Measurements from ENCODE around the gene DYSF.

The DYSF gene

DNA sequence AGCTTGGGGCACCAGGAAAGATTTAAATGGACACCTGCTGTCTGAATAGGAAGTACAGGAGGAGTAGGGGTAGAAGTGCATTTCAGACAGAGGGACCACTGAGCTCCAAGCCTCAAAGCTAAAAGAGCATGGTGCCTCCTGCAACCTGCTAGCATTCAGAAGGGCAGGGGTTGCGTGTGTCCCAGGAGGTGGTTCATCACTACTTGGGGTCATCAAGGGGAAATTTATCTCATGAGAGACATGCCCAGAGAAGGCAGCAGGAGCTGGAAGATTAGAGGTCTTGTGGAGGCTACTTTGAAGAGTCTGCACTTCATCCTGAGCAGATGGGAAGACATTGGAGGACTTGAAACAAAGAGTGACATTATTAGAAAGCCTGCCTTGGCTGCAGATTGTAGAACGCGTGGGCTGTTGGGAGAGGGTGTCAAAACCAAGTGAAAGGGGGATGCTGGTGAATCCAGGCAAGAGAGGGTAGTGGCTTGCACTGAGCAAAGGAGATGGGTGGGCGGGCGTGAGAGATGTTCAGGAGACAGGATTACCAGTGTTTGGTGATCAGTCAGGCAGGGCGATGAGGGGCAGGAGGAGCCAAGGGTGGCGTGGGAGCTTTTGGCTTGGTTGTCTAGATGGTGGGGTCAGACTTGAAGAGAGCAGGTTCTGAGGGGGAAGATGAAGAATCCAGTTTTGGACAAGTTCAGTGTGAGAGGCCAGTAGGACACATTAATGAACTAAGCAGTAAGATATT lies 154.0 kb downstream of the DYSF start:
- DNase-seq = no peak

DNA sequence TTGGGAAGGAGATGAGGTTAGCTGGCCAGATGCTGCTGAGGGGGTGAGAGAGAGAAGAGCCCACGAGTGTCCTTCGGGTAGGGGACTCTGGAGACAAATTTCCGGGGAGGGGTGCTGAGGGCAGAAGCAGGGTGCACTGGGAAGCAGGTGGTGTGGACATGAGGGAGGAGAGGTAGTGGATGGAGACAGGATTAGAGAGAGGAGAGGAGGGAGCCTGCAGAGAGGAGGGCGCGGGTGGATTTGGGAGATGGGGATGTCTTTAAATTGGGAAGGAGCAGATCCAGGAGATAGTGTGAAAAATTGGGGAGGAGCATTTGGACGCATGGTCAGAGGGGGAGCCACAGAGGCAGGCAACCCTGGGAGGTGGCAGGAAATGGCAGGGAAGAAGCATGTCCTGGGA lies 154.7 kb downstream of the DYSF start:
- no peak for DNase-seq

DNA sequence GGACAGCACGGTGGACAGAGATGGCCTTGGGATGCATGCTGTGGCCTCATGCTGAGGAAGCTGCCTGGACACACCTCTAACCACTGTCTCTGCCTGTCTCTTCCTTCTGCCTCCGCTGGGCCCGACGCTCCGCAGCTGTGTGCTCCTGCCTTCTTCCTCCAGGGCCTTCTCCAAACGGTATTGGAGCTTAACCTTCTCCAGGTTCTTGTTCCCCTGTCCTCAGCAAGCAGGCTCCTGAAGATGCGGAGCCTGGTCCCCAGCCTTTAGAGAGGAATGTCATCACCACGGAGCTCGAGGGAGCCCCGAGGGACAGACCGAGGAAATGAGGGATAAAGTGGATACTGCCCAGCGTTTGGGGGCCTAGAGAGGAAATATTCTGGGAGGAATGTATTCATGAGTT lies 155.1 kb downstream of the DYSF start:
- DNase-seq = no peak

GRCh38 chr2:71609029-71609428 lies 155.7 kb downstream of the DYSF start:
- peak; percentile 31 for DNase-seq

- DNase-seq = no peak
These were observed 156.1 kb downstream of the DYSF start for GRCh38 chr2:71609441-71609840.

DNA sequence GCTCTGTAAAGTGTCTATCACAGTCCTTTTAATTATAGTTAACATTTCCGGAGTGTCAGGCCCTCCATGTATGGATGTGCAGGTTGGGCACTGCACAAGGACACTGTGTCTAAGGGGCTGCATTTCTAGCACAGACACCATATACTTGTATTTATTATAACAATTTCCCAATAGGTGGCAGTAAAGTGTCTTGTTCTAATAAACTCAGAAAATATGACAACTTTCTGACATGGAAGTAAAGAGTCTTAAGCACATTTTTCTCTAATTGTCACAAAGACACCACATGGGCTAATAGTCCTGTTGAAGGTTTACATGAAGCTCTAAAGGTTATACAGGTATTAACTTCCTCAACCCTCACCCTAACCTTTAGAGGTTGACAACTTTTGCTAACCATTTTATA lies 156.6 kb downstream of the DYSF start:
- no peak for DNase-seq

- no peak for DNase-seq
These were observed 157.3 kb downstream of the DYSF start for GRCh38 chr2:71610671-71611070.

DNA sequence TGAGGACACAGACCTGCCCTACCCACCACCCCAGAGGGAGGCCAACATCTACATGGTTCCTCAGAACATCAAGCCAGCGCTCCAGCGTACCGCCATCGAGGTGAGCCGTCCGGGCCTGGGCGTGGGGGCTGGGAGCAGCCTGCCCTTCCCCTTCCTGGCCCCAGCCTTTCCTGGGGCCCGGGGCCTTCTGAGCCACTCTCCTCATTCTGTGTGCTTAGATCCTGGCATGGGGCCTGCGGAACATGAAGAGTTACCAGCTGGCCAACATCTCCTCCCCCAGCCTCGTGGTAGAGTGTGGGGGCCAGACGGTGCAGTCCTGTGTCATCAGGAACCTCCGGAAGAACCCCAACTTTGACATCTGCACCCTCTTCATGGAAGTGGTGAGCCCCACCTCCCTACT lies 157.9 kb downstream of the DYSF start:
- DNase-seq = no peak

DNA sequence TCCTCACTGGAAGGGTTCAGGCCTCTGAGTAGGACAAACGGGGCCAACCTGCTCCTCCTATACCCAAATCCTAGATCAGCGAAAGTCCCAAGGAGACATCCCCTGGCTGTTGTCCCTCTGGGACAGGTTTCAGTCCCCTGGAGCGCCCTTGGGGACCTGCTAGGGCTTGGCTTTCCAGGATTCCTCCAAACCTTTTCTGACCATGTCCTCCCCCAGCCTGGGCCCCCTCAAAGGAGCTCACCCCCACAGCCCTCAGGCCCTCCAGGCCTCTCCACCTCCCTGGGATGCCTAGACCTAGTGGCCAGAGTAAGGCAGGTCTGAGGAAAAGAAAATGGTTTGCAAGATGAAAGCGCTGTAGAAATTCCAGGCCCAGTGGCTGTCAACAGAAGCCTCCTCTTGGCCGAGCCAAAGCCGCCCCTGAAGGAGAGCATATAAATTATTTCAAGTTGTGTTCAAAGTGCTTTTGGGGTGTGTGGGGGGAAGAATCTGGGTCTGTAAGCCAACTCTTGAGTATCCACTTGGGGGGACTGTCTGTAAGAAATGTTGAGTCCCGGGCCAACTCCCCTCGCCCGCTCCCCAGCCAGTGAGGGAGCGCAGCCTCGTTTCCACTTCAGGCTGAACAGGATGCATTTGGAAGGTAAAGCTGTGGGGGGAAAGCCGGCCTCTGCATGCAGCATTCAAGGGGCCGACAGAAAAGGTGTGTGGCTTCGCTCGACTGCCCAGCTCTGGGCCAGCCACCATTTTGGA lies 158.6 kb downstream of the DYSF start:
- no peak for DNase-seq

GRCh38 chr2:71612581-71613402 lies 159.4 kb downstream of the DYSF start:
- no peak for DNase-seq

- no peak for DNase-seq
These were observed 160.1 kb downstream of the DYSF start for GRCh38 chr2:71613403-71613952.

- DNase-seq = no peak
These were observed 160.9 kb downstream of the DYSF start for GRCh38 chr2:71613953-71614925.

GRCh38 chr2:71614976-71615766 lies 161.8 kb downstream of the DYSF start:
- DNase-seq = no peak

DNA sequence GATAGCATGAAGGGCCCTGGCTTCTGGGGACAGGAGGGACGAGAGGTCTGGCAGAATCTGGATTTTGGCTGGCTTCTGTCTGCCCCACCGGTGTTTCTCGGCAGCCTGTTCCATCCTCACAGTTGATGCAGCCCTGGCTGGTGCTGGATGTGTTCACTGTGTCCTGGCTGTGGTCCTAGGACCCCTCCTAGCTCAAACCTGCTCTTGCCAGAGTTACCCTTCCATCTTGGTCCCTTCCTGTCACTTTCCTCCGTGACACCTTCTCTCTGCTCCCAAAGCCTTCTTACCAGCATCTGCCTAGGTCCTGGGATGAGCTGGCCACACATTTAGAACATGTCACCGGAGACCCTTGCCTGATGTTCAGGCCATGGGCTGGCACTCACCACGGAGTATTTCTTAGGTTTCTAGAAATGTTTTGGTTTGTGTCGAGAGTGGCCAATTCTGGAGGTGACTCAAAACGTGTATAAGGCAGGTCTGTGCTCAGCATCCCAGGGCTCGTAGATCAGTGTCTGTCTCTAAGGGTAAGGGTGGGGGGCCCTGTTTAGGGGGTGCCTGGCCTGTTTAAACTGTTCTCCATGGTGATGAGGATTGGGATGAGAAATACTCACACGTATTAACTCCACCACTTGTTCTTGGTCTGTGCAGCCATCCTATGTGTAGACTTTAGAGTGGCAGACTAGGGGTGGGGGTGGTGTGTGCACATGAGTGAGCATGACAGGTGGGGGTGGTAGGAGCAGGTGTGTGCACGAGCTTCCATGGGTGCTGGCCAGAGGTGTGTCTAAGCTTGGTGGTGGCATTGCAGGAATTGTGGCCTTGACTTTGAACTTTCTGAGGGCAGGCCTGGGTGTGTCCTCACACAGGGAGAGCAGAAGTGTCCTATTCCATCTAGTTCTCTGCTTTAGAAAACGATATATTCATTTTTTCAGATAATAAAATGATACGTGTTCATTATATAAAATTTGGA lies 162.7 kb downstream of the DYSF start:
- no peak for DNase-seq

- no peak for DNase-seq
These were observed 163.9 kb downstream of the DYSF start for GRCh38 chr2:71617266-71617665.

DNA sequence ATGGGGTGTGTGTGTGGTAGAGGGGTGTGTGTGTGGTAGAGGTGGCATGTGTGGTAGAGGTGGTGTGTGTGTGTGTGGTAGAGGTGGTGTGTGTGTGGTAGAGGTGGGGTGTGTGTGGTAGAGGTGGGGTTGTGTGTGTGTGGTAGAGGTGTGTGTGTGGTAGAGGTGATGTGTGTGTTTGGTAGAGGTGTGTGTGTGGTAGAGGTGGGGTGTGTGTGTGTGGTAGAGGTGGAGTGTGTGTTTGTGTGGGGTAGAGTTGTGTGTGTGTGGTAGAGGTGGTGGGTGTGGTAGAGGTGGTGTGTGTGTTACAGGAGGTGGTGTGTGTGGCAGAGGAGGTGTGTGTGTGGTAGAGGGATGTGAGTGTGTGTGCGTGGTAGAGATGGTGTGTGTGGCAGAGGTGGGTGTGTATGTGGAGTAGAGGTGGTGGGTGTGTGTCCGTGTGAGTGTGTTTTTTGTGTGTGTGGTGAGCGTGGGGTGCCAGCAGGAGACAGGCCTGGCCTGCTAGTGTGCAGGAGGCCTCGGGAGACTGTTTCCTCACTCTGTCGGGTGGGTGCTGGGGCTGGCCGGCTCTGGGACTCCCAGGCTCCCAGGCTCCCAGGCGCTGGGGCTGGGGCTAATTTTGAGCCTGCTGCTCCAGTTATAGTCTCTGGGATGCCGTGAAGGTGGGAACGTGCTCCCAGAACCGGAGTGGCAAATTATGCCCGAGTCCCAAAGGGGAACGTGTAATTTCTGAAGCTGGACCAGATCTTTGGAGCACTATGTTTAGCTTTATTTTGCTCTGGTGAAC lies 165.2 kb downstream of the DYSF start:
- DNase-seq = no peak

DNA sequence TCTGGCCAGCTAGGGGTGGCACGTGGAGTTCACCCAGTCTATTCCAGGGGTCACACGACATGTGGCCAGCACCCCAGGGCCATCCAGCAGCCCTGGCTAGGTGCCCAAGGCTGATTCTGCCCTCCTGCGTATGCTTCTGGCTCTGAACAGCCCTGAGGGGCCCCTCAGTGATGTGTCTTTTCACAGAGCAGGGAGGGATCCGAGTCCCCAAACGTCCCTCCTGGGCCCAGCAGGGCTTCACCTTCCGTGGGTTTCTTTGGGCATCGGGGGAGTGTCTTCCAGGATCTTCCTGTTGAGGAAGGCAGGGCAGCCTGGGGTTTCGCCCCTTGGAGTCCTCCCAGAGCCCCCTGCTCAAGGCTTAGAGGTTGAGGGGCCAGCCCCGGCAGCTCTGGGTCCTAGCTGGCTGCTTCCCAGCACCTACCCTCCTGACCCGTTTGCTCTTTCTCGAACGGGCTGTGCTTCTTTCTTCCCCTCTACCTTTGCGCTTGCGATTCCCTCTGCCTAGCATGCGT lies 165.9 kb downstream of the DYSF start:
- DNase-seq = no peak

DNA sequence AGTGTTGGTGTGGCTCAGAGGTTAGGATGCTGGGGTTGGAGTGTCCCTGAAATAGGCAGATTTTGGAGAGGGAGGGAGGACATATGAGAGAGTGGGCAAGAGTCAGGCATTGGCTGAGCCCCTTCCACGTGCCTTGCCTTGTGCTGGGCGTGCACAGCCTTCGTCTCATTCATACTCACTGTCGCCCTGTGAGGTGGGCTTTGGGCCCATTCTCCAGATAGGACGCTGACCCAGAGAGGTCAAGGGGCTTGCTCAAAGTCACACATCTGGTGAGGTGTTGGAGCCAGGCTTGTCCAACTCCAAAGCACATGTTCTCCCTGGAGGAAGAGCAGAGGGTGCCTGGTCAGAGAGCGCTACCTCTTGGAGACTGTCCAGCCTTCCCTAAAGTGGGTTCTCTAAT lies 166.8 kb downstream of the DYSF start:
- DNase-seq = no peak

GRCh38 chr2:71620851-71621251 lies 167.5 kb downstream of the DYSF start:
- DNase-seq = no peak

Measured in DMS79 (cell line).